BLaER1 (cell line): ENCODE results near the gene APOD.
A peak's percentile ranks its signal among the peaks of the same experiment; 100 is the strongest.

ENCODE experiments used
- H3K27ac ChIP-seq: shearing (Covaris generic); formaldehyde crosslinking; 2 replicates; pipeline ENCODE4 v1.8.1; 2022
- H3K27me3 ChIP-seq: shearing (Covaris generic); formaldehyde crosslinking; 2 replicates; pipeline ENCODE4 v1.8.1; 2022
- H3K36me3 ChIP-seq: shearing (Covaris generic); formaldehyde crosslinking; 2 replicates; pipeline ENCODE4 v1.8.1; 2022
- H3K4me1 ChIP-seq: shearing (Covaris generic); formaldehyde crosslinking; 2 replicates; pipeline ENCODE4 v1.8.1; 2022
- H3K4me2 ChIP-seq: shearing (Covaris generic); formaldehyde crosslinking; 2 replicates; pipeline ENCODE4 v1.8.1; 2022
- H3K4me3 ChIP-seq: shearing (Covaris generic); formaldehyde crosslinking; 2 replicates; pipeline ENCODE4 v1.8.1; 2022
- H3K9ac ChIP-seq: shearing (Covaris generic); formaldehyde crosslinking; 2 replicates; pipeline ENCODE4 v1.8.1; 2022
- H3K9me3 ChIP-seq: shearing (Covaris generic); formaldehyde crosslinking; 2 replicates; pipeline ENCODE4 v1.8.1; 2022
- H4K20me1 ChIP-seq: shearing (Covaris generic); formaldehyde crosslinking; 2 replicates; pipeline ENCODE4 v1.8.1; 2022
- Cebpa-rat ChIP-seq: shearing (Covaris generic); IDR thresholded peaks from 2 replicates; pipeline ENCODE4 v1.8.1; 2022

The APOD gene

DNA sequence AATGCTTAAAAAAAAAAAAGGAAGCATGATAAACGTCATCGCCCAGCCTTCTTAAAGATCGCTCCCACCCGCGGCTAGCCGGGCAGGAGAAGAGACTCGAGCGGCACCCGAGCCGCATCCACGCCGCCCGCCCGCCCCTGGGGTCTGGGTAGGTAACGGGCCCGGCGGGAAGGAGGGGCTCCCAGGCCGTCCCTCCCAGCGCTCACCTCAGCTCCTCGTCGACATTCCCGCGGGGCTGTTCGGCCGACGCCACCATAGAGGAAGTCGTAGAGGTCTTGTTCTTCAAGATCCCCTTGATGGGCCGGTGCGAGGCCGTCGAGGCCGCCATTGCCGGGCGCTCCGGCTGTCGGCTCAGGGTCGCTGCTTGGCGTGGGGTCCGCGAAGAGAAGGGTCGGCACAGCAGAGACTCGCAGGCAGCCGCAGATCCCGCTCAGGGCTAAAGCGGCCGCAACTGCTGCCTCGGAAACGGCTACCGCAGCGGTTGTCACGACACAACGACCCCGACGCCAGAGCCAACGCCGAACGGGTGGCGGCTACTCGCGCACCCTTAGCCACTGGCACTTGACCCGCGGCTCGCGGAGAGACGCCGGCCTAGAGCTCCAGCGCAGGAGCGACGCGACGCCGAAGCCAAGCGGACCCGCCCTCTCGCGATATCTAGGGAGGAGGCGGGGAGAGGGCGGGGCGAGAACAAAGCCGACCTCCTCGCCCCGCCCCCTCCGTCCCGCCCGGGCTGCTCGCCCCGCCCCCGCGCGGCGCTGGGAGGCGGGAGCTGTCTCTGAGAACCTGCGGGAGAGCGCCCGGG is 40.8 kb downstream of the APOD start, which contains the start of gene PPP1R2:
PPP1R2 (minus strand) TSS at position 628 of the 802 bp plus-strand sequence; CDS start at position 328, 300 bp downstream.
- Histone ChIP-seq H3K27ac (peak within 1 kb of the TSS; percentile 94), H4K20me1 (peaks cover 48% of the 10 kb centered on the region), H3K4me2 (peak within 1 kb of the TSS; percentile 78), H3K4me3 (peak within 1 kb of the TSS; percentile 94), H3K9ac (peak within 1 kb of the TSS; percentile 96), H3K4me1 (peaks cover 71% of the 10 kb centered on the region), H3K27me3 (peaks cover 12% of the 10 kb centered on the region; the same call in 1 of the 2 replicates), H3K36me3 (no peaks in the 10 kb centered on the region), H3K9me3 (no peaks in the 10 kb centered on the region)
- no peak for TF ChIP-seq Cebpa-rat

DNA sequence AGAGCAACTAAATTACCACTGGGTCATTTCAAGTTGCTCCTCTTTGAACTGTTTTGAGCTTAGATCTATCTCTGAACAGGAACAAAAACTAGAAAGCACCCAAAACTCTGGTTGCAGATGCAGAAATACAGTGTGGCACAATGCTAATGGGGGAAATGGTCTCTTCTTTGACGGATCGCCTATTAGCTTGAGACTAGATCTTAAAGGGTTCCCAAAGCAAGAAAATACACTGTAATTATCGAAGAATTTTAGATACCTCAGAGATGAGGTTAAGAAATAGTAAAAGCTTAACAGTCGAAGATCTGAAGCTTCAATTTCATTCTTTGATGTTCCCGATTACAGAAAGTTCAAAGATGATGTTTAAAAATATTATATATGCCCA is 41.4 kb downstream of the APOD start:
- H3K9me3 ChIP-seq, result no peaks in the 10 kb centered on the region
- H3K27ac ChIP-seq, result peak overlapping the region; percentile 94
- no peak for TF ChIP-seq Cebpa-rat
- peaks cover 54% of the 10 kb centered on the region for H4K20me1 ChIP-seq
- H3K4me1 ChIP-seq, result peaks cover 75% of the 10 kb centered on the region
- H3K4me2 ChIP-seq, result peak overlapping the region; percentile 78
- peak overlapping the region; percentile 94 for H3K4me3 ChIP-seq
- peak overlapping the region; percentile 96 for H3K9ac ChIP-seq
- no peaks in the 10 kb centered on the region for H3K36me3 ChIP-seq
- peaks cover 12% of the 10 kb centered on the region; the same call in 1 of the 2 replicates for H3K27me3 ChIP-seq

DNA sequence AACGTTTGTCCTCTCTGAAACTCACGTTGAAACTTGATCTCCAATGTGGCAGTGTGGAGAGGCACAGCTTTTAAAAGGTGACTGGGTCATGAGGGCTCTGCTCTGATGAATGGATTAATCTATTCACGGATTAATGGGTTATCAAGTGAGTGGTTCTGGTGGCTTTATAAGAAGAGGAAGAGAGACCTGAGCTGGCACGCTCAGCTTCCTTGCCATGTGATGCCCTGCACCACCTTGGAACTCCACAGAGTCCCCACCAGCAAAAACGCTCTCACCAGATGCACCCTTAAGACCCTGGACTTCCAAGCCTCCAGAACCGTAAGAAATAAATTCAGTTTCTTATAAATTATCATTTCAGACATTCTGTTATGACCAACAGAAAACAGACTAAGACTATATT is 43.2 kb downstream of the APOD start:
- peaks cover 63% of the 10 kb centered on the region for H3K4me1 ChIP-seq
- H3K27me3 ChIP-seq, result peaks cover 12% of the 10 kb centered on the region; the same call in 1 of the 2 replicates
- TF ChIP-seq Cebpa-rat, result no peak
- H3K4me2 ChIP-seq, result peak overlapping the region; percentile 78
- H3K36me3 ChIP-seq, result no peaks in the 10 kb centered on the region
- no peak overlapping the region for H3K9ac ChIP-seq
- no peak overlapping the region for H3K27ac ChIP-seq
- H3K4me3 ChIP-seq, result no peak overlapping the region
- H3K9me3 ChIP-seq, result no peaks in the 10 kb centered on the region
- H4K20me1 ChIP-seq, result peaks cover 68% of the 10 kb centered on the region

- Histone ChIP-seq H4K20me1 (peaks cover 73% of the 10 kb centered on the region), H3K27me3 (peaks cover 12% of the 10 kb centered on the region; the same call in 1 of the 2 replicates), H3K27ac (no peak overlapping the region), H3K4me3 (no peak overlapping the region), H3K9me3 (no peaks in the 10 kb centered on the region), H3K4me2 (peak overlapping the region; percentile 78), H3K36me3 (peaks cover 4% of the 10 kb centered on the region), H3K9ac (no peak overlapping the region), H3K4me1 (peaks cover 58% of the 10 kb centered on the region)
- no peak for TF ChIP-seq Cebpa-rat
Observed at GRCh38 chr3:195540027-195540426, 43.7 kb downstream of the APOD start.

DNA sequence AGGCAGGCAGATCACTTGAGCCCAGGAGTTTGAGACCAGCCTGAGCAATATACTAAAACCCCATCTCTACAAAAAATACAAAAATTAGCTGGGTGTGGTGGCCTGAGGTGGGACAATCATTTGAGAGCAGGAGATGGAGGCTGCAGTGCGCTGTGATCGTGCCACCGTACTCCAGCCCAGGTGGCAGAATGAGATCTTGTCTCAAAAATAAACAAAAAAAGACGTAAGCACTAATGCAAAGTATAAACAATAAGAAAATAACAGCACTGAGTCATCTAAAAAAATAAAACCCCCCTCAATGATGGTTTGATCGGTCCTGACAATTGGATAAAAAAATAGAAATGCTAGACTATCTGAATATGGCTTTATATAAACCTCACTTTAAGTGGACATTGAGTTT is 44.3 kb downstream of the APOD start:
- H3K4me2 ChIP-seq, result peak overlapping the region; percentile 38; the same call in 1 of the 2 replicates
- H3K4me3 ChIP-seq, result no peak overlapping the region
- H4K20me1 ChIP-seq, result peaks cover 78% of the 10 kb centered on the region
- H3K9me3 ChIP-seq, result no peaks in the 10 kb centered on the region
- H3K4me1 ChIP-seq, result peaks cover 52% of the 10 kb centered on the region
- peaks cover 9% of the 10 kb centered on the region; the same call in 1 of the 2 replicates for H3K27me3 ChIP-seq
- no peak overlapping the region for H3K9ac ChIP-seq
- H3K27ac ChIP-seq, result no peak overlapping the region
- peaks cover 6% of the 10 kb centered on the region for H3K36me3 ChIP-seq
- no peak for TF ChIP-seq Cebpa-rat

GRCh38 chr3:195537995-195538394 is 45.7 kb downstream of the APOD start:
- no peak for TF ChIP-seq Cebpa-rat
- H3K9ac ChIP-seq, result no peak overlapping the region
- peaks cover 42% of the 10 kb centered on the region for H3K4me1 ChIP-seq
- H3K4me2 ChIP-seq, result peak overlapping the region; percentile 61
- H4K20me1 ChIP-seq, result peaks cover 93% of the 10 kb centered on the region
- peaks cover 11% of the 10 kb centered on the region for H3K36me3 ChIP-seq
- H3K27ac ChIP-seq, result no peak overlapping the region
- H3K4me3 ChIP-seq, result no peak overlapping the region
- no peaks in the 10 kb centered on the region for H3K9me3 ChIP-seq
- no peaks in the 10 kb centered on the region for H3K27me3 ChIP-seq

DNA sequence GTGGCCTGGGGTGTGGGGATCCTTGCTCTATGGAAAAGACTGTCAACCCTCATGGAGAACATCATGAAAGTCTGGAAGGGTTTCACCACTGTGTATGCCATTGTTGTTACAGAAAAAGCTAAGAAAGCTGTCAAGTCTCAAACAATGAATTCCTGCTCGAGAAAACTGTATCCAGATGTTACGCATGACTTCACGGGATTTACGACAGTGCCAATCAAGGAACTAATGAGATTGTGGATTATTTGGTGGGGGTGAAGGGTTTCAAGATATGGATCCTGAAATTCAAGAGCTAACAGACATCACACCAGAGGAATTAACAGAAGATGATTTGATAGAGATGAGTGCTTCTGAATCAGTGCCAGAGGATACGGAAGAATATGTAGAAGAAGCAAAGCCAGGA is 48.4 kb downstream of the APOD start:
- Histone ChIP-seq H3K27me3 (no peaks in the 10 kb centered on the region), H3K4me1 (peaks cover 24% of the 10 kb centered on the region), H4K20me1 (peaks cover 96% of the 10 kb centered on the region), H3K4me3 (no peak overlapping the region), H3K9ac (no peak overlapping the region), H3K27ac (no peak overlapping the region), H3K9me3 (no peaks in the 10 kb centered on the region), H3K4me2 (no peak overlapping the region), H3K36me3 (peaks cover 11% of the 10 kb centered on the region)
- no peak for TF ChIP-seq Cebpa-rat

GRCh38 chr3:195532834-195533233 is 50.9 kb downstream of the APOD start:
- no peak overlapping the region for H3K9ac ChIP-seq
- H3K4me2 ChIP-seq, result no peak overlapping the region
- H3K9me3 ChIP-seq, result no peaks in the 10 kb centered on the region
- peaks cover 22% of the 10 kb centered on the region for H3K36me3 ChIP-seq
- no peak for TF ChIP-seq Cebpa-rat
- H4K20me1 ChIP-seq, result peaks cover 79% of the 10 kb centered on the region
- no peaks in the 10 kb centered on the region for H3K27me3 ChIP-seq
- no peak overlapping the region for H3K4me3 ChIP-seq
- H3K4me1 ChIP-seq, result peaks cover 3% of the 10 kb centered on the region
- H3K27ac ChIP-seq, result no peak overlapping the region

GRCh38 chr3:195532345-195532744 is 51.4 kb downstream of the APOD start:
- Histone ChIP-seq H3K9me3 (no peaks in the 10 kb centered on the region), H3K4me3 (no peak overlapping the region), H3K27me3 (no peaks in the 10 kb centered on the region), H3K27ac (no peak overlapping the region), H3K4me2 (no peak overlapping the region), H3K4me1 (no peaks in the 10 kb centered on the region), H3K36me3 (peaks cover 25% of the 10 kb centered on the region), H4K20me1 (peaks cover 78% of the 10 kb centered on the region), H3K9ac (no peak overlapping the region)
- no peak for TF ChIP-seq Cebpa-rat

- H4K20me1 ChIP-seq, result peaks cover 78% of the 10 kb centered on the region
- H3K27me3 ChIP-seq, result no peaks in the 10 kb centered on the region
- H3K9me3 ChIP-seq, result no peaks in the 10 kb centered on the region
- no peak for TF ChIP-seq Cebpa-rat
- no peak overlapping the region for H3K4me3 ChIP-seq
- H3K9ac ChIP-seq, result no peak overlapping the region
- H3K4me2 ChIP-seq, result no peak overlapping the region
- peaks cover 29% of the 10 kb centered on the region for H3K36me3 ChIP-seq
- no peaks in the 10 kb centered on the region for H3K4me1 ChIP-seq
- H3K27ac ChIP-seq, result no peak overlapping the region
Observed at GRCh38 chr3:195531683-195532082, 52.1 kb downstream of the APOD start.
